Peyer's patch (tissue), 4 donors: ENCODE results near the gene SPATA13. TPM values are rescaled to one million over a fixed set of nuclear protein-coding genes. Genes with fewer than 3 reads are reported as not detected.
A peak's percentile ranks its signal among the peaks of the same experiment; 100 is the strongest.

ENCODE experiments used
- DNase-seq, 3 donors: peaks; one replicate each; pipeline ENCODE4 v3.0.0-alpha.2; 2017 to 2019
- H3K27ac ChIP-seq, 4 donors: fragments of 200-600 bp; sonication (generic); one replicate each; pipeline ENCODE4 v1.5.1; 2016 to 2019
- H3K27me3 ChIP-seq, 2 donors: fragments of 200-600 bp; sonication (generic); one replicate each; pipeline ENCODE4 v1.5.1; 2019
- H3K36me3 ChIP-seq, 3 donors: fragments of 200-600 bp; sonication (generic); one replicate each; pipeline ENCODE4 v1.5.1; 2016 to 2019
- H3K4me1 ChIP-seq, 4 donors: fragments of 200-600 bp; sonication (generic); one replicate each; pipeline ENCODE4 v1.5.1; 2016 to 2019
- H3K4me3 ChIP-seq, 4 donors: fragments of 200-600 bp; sonication (generic); 1 replicate in 3 of 4; 2 replicates in 1 of 4; pipeline ENCODE4 v1.5.1; 2016 to 2019; ENCODE audit warnings: mild to moderate bottlenecking in 1 of 4
- H3K9me3 ChIP-seq, 4 donors: fragments of 200-600 bp; sonication (generic); one replicate each; pipeline ENCODE4 v1.5.1; 2016 to 2019; ENCODE audit warnings: mild to moderate bottlenecking in 1 of 4
- CTCF ChIP-seq, 6 experiments: fragments of 450-650 bp in 4 of 6; fragments of 200-600 bp in 2 of 6; sonication (generic) in 1 of 6; IDR thresholded peaks; one replicate each; pipeline ENCODE4 v1.5.1; 2017 to 2019; ENCODE audit warnings: antibody characterized with exemption in 6 of 6, mild to moderate bottlenecking in 3 of 6, moderate library complexity in 1 of 6
- POLR2A ChIP-seq, 2 donors: fragments of 450-650 bp; IDR thresholded peaks; one replicate each; pipeline ENCODE4 v1.5.1; 2017; ENCODE audit warnings: antibody characterized with exemption in 2 of 2, mild to moderate bottlenecking in 2 of 2, moderate library complexity in 2 of 2
- total RNA-seq, 4 donors: library from RNA; depleted of rRNA; stranded (reverse); fragments of >200 nt; gene quantifications; one replicate each; pipeline ENCODE4 v1.1.0, GENCODE V29; 2016

Gene SPATA13
- total RNA-seq, 4 donors from 2014 or later, result 77.1 to 191 (median 141) TPM

GRCh38 chr13:24148414-24149235, 11.9 kb upstream of the SPATA13 start:
- peak in 2 of 3 donors; percentile 58 to 83 for DNase-seq
- H3K27me3 ChIP-seq, result no peaks in the 10 kb centered on the region
- H3K4me1 ChIP-seq, result peaks cover 0 to 51% (median 2%) of the 10 kb centered on the region in 4 donors
- peak overlapping the region in 3 of 4 donors; percentile 46 to 89 (median 75) for H3K27ac ChIP-seq
- H3K4me3 ChIP-seq, result no peak overlapping the region
- H3K36me3 ChIP-seq, result no peaks in the 10 kb centered on the region
- H3K9me3 ChIP-seq, result no peaks in the 10 kb centered on the region
- TF ChIP-seq CTCF (IDR thresholded peaks at IDR 0.05), result no peak

GRCh38 chr13:24149246-24150032, 11.1 kb upstream of the SPATA13 start:
- TF ChIP-seq CTCF (IDR thresholded peaks at IDR 0.05) (no peak), POLR2A (IDR thresholded peaks at IDR 0.05) (no peak)

GRCh38 chr13:24150572-24150971, 9.9 kb upstream of the SPATA13 start:
- DNase-seq, result no peak
- Histone ChIP-seq H3K4me1 (peaks cover 0 to 57% (median 2%) of the 10 kb centered on the region in 4 donors), H3K9me3 (no peaks in the 10 kb centered on the region), H3K27ac (no peak overlapping the region), H3K36me3 (no peaks in the 10 kb centered on the region), H3K27me3 (no peaks in the 10 kb centered on the region), H3K4me3 (no peak overlapping the region)
- TF ChIP-seq CTCF (IDR thresholded peaks at IDR 0.05) (no peak), POLR2A (IDR thresholded peaks at IDR 0.05) (no peak)

More at GRCh38 chr13:24149246-24150032, 11.1 kb upstream of the SPATA13 start:
- no peak overlapping the region for H3K4me3 ChIP-seq
- no peaks in the 10 kb centered on the region for H3K27me3 ChIP-seq
- no peaks in the 10 kb centered on the region for H3K36me3 ChIP-seq
- H3K27ac ChIP-seq, result peak overlapping the region in 3 of 4 donors; percentile 46 to 89 (median 75)
- H3K9me3 ChIP-seq, result no peaks in the 10 kb centered on the region
- no peak for DNase-seq
- peaks cover 0 to 58% (median 2%) of the 10 kb centered on the region in 4 donors for H3K4me1 ChIP-seq

- no peaks in the 10 kb centered on the region for H3K9me3 ChIP-seq
- H3K36me3 ChIP-seq, result no peaks in the 10 kb centered on the region
- H3K4me1 ChIP-seq, result peaks cover 0 to 49% (median 2%) of the 10 kb centered on the region in 4 donors
- no peak for DNase-seq
- H3K27ac ChIP-seq, result no peak overlapping the region
- H3K4me3 ChIP-seq, result no peak overlapping the region
- TF ChIP-seq POLR2A (IDR thresholded peaks at IDR 0.05) (no peak), CTCF (IDR thresholded peaks at IDR 0.05) (no peak)
- no peaks in the 10 kb centered on the region for H3K27me3 ChIP-seq
These were observed 8.7 kb upstream of the SPATA13 start for GRCh38 chr13:24151864-24152263.

GRCh38 chr13:24152292-24153214, 8.0 kb upstream of the SPATA13 start:
- H3K27me3 ChIP-seq, result no peaks in the 10 kb centered on the region
- no peaks in the 10 kb centered on the region for H3K9me3 ChIP-seq
- DNase-seq, result no peak
- H3K27ac ChIP-seq, result peak overlapping the region in 1 of 4 donors; percentile 33
- TF ChIP-seq POLR2A (IDR thresholded peaks at IDR 0.05) (no peak), CTCF (IDR thresholded peaks at IDR 0.05) (no peak)
- H3K36me3 ChIP-seq, result no peaks in the 10 kb centered on the region
- no peak overlapping the region for H3K4me3 ChIP-seq
- peaks cover 0 to 44% (median 2%) of the 10 kb centered on the region in 4 donors for H3K4me1 ChIP-seq
